ENCODE measurements around the gene F5. TPM values are rescaled to one million over a fixed set of nuclear protein-coding genes. Genes with fewer than 3 reads are reported as not detected.

F5 gene
- total RNA-seq, 1 donor from 2014 or later: 38.6 TPM

DNA sequence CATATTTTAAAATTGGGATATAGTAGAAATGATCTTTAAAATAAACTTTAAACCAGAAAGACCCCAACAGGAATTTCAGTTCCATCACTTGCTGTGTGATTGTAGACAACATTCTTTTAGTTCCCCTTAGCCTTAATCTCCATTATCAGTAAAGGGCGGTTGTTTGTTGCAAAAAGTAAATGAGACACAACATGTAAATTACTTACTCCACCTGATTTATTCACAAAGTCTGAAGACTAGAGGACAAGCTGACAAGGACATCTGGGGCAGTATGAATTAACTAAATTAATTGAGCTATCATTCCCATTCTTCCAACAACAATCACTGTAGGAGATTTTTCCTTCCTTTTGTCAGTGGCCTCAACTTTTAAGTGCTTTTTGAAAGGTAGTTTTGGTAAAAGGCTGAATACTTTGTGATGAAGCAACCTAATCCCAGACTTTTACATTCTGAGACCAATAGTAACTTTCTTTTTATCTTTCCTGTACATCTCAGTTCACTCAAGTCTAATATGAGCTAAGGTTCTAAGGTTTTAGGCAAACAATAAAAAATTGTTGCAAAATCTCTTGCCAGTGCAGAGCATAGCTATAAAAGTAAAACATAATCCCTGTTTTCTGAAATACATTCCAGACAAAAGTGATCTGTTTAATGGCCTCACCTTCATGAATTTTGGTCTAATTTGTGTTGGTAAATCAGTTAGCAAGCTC is 106.8 kb downstream of the F5 start:
- Mint-ChIP-seq H3K27ac (peak overlapping the region; percentile 2), H3K9me3 (no peaks in the 10 kb centered on the region), H3K4me1 (peaks cover 63% of the 10 kb centered on the region), H3K27me3 (ENCODE audit: low read depth) (no peaks in the 10 kb centered on the region), H3K4me3 (no peak overlapping the region), H3K36me3 (peaks cover 10% of the 10 kb centered on the region)
- TF ChIP-seq, protein P1, sequence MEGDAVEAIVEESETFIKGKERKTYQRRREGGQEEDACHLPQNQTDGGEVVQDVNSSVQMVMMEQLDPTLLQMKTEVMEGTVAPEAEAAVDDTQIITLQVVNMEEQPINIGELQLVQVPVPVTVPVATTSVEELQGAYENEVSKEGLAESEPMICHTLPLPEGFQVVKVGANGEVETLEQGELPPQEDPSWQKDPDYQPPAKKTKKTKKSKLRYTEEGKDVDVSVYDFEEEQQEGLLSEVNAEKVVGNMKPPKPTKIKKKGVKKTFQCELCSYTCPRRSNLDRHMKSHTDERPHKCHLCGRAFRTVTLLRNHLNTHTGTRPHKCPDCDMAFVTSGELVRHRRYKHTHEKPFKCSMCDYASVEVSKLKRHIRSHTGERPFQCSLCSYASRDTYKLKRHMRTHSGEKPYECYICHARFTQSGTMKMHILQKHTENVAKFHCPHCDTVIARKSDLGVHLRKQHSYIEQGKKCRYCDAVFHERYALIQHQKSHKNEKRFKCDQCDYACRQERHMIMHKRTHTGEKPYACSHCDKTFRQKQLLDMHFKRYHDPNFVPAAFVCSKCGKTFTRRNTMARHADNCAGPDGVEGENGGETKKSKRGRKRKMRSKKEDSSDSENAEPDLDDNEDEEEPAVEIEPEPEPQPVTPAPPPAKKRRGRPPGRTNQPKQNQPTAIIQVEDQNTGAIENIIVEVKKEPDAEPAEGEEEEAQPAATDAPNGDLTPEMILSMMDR (IDR thresholded peaks at IDR 0.05; ENCODE audit: unreplicated experiment): no peak
- DNase-seq (ENCODE audit: low spot score in 2 of 2, unreplicated experiment in 2 of 2): no peak

DNA sequence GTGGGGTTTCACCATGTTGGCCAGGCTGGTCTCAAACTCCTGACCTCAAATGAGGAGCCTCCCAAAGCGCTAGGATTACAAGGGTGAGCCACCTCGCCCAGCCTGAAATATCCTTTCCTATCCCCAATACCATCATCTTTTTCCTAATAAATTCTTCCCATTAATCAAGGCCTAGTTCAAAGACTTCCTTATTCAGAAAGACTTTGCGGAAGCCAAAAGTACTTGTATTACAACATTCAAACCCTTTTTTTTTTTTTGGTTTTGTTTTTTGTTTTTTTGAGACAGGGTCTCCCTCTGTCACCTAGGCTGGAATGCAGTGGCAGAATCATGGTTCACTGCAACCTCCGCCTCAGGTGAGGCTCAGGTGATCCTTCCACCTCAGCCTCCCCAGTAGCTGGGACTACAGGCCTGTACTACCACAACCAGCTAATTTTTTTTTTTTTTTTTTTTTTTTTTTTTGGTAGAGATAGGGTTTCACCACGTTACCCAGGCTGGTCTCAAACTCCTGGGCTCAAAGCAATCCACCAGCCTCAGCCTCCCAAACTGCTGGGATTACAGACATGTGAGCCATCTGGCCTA is 108.1 kb downstream of the F5 start:
- TF ChIP-seq, protein P1 (IDR thresholded peaks at IDR 0.05; ENCODE audit: unreplicated experiment): no peak
- Mint-ChIP-seq H3K36me3 (peaks cover 12% of the 10 kb centered on the region), H3K4me1 (peaks cover 54% of the 10 kb centered on the region), H3K27ac (no peak overlapping the region), H3K4me3 (no peak overlapping the region), H3K9me3 (no peaks in the 10 kb centered on the region), H3K27me3 (ENCODE audit: low read depth) (no peaks in the 10 kb centered on the region)
- DNase-seq (ENCODE audit: low spot score in 2 of 2, unreplicated experiment in 2 of 2): no peak

DNA sequence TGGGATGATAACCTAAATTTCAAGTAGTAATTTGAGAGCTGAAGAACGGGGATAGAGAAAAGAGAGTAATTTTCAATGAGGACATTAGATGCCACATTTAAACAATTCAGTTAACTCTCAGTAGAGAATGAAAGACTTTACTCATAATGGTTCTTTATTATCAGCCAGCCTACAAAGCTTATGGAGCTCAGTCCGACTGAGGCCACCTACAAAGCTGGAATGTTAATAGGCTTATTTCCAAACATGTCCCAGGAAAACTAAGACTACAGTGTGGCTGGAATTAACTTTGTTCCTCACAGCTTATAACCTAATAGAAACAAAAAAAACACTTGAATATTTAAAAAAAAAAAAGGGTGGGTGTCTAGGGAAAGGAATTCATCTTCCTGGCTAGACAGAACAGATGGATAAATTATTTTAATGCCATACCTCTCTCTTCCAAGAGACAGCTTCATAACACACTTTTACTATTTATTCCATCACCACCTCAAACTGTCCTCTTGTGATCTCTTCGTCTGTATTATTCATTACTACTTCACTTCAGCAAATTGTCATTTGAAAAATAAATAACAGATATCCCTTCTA is 110.4 kb downstream of the F5 start:
- H3K4me1 Mint-ChIP-seq: peaks cover 41% of the 10 kb centered on the region
- TF ChIP-seq, protein P1 (IDR thresholded peaks at IDR 0.05; ENCODE audit: unreplicated experiment): no peak
- DNase-seq (ENCODE audit: low spot score in 2 of 2, unreplicated experiment in 2 of 2): no peak
- H3K36me3 Mint-ChIP-seq: peaks cover 15% of the 10 kb centered on the region
- no peaks in the 10 kb centered on the region for H3K9me3 Mint-ChIP-seq
- peak overlapping the region; percentile 39 for H3K27ac Mint-ChIP-seq
- no peaks in the 10 kb centered on the region for H3K27me3 Mint-ChIP-seq (ENCODE audit: low read depth)
- no peak overlapping the region for H3K4me3 Mint-ChIP-seq

DNA sequence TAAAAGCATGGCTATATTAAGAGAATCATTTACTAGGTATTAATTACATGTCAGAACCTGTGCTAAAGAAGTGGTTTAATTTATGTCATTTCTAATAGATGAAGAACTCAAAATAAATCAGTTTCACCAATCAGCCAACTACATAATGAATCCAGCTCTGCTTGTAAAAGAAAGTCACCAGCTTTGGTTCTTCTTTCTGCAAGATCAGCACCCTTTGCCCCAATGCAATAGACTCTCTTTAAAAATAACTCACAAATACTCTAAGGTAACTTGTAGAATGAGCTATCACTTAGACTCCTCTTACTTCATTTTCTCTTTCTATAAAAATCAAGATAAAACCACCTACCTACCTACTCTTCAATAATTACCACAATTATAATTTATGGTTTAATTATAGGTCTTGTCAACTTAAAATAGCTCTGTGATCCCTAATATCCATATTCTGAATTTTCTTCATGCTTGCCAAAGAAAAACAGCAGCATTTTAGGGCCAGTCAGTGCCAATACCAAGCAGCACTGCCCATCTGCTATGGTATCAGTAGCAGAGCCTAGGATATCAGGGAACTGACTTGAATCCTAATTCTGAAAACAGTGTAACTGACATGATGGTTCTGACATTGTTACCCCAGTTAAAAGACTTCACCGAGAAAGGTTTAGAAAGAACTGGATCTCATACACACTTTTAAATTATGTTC is 111.8 kb downstream of the F5 start:
- H3K9me3 Mint-ChIP-seq: no peaks in the 10 kb centered on the region
- H3K4me1 Mint-ChIP-seq: peaks cover 30% of the 10 kb centered on the region
- peaks cover 15% of the 10 kb centered on the region for H3K36me3 Mint-ChIP-seq
- no peak overlapping the region for H3K4me3 Mint-ChIP-seq
- no peak for DNase-seq (ENCODE audit: low spot score in 2 of 2, unreplicated experiment in 2 of 2)
- H3K27ac Mint-ChIP-seq: no peak overlapping the region
- no peaks in the 10 kb centered on the region for H3K27me3 Mint-ChIP-seq (ENCODE audit: low read depth)
- TF ChIP-seq, protein P1 (IDR thresholded peaks at IDR 0.05; ENCODE audit: unreplicated experiment): no peak

DNA sequence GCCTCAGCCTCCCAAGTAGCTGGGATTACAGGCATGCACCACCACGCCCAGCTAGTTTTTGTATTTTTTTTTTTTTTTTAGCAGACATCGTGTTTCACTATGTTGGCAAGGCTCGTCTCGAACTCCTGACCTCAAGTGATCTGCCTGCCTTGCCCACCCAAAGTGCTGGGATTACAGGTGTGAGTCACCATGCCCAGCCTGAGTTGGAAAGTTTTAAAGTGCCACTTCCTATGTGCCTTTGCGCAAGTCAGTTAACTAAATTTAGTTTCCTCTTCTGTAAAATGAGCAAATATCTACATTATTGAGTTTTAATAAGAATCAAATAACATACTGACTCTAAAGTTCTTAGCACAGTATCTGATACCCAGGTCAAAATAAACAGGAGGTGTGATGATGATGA is 112.9 kb downstream of the F5 start:
- TF ChIP-seq, protein P1 (IDR thresholded peaks at IDR 0.05; ENCODE audit: unreplicated experiment): no peak
- H3K27me3 Mint-ChIP-seq (ENCODE audit: low read depth): no peaks in the 10 kb centered on the region
- H3K27ac Mint-ChIP-seq: no peak overlapping the region
- no peak overlapping the region for H3K4me3 Mint-ChIP-seq
- H3K9me3 Mint-ChIP-seq: no peaks in the 10 kb centered on the region
- peaks cover 18% of the 10 kb centered on the region for H3K36me3 Mint-ChIP-seq
- H3K4me1 Mint-ChIP-seq: peaks cover 21% of the 10 kb centered on the region
- DNase-seq (ENCODE audit: low spot score in 2 of 2, unreplicated experiment in 2 of 2): no peak

All from mesothelial cell of epicardium (in vitro differentiated cells).